HepG2 (cell line): ENCODE measurements around the gene MCM10. TPM values are rescaled to one million over a fixed set of nuclear protein-coding genes. Genes with fewer than 3 reads are reported as not detected.

Experiments
- ATAC-seq: fragments of 200-7000 bp; cut with Tn5 transposase; 3 replicates; pipeline ENCODE4 v1.9.1; 2020; ENCODE audit warnings: mild to moderate bottlenecking, moderate library complexity
- BruUV-seq: library from RNA; stranded (reverse); fragments of 400-500 nt; replicated peaks from 2 replicates; lab custom pipeline; 2021; lab: Mats Ljungman, UMichigan
- CTCF ChIA-PET: fragments of 300-600 bp; formaldehyde crosslinking; extraction: SDS; loops from one replicate; lab custom pipeline; 2021; ENCODE audit warnings: low total read pairs, inconsistent platforms, low intra/inter-chr PET ratio; lab: Yijun Ruan, JAX
- POLR2A ChIA-PET: fragments of 350-600 bp; sonication (Branson Sonifier 250); formaldehyde crosslinking; loops from one replicate; lab custom pipeline; 2020; ENCODE audit warnings: antibody characterized with exemption, inconsistent platforms; lab: Yijun Ruan, JAX
- DNase-seq: peaks from one replicate; pipeline ENCODE4 v3.0.0-alpha.2; 2015; ENCODE audit warnings: low spot score
- FAIRE-seq: peaks from 3 replicates; lab custom pipeline; 2011; peaks lifted over from hg19 to GRCh38; lab: Jason Lieb, UNC
- H2AFZ ChIP-seq: one replicate; pipeline ENCODE4 v1.6.1; 2011; ENCODE audit warnings: low read length, inconsistent platforms
- H3K27ac ChIP-seq: fragments of 300-600 bp; 3 replicates; pipeline ENCODE4 v1.8.0; 2011; ENCODE audit warnings: mixed run types, mild to moderate bottlenecking, mixed read lengths, low read length, inconsistent platforms; ENCODE audit not compliant: insufficient read depth; ENCODE audit errors: extremely low read length
- H3K27me3 ChIP-seq, 2 experiments: fragments of 200-600 bp in 1 of 2; 2 replicates in 1 of 2; 3 replicates in 1 of 2; pipeline versions ENCODE4 v1.6.0 to v1.8.0; 2011; ENCODE audit warnings: low read length in 2 of 2, mild to moderate bottlenecking in 2 of 2, moderate library complexity in 2 of 2, inconsistent platforms in 1 of 2; ENCODE audit not compliant: insufficient read depth in 2 of 2, control insufficient read depth in 1 of 2
- H3K36me3 ChIP-seq, 2 experiments: fragments of 200-600 bp in 1 of 2; replicated peaks in 1 of 2; 2 replicates in 1 of 2; 3 replicates in 1 of 2; pipeline versions ENCODE4 v1.5.1 to v1.8.0; 2011; ENCODE audit warnings: low read length in 2 of 2, inconsistent platforms in 1 of 2; ENCODE audit not compliant: insufficient read depth in 2 of 2, control insufficient read depth in 1 of 2
- H3K4me1 ChIP-seq: 2 replicates; pipeline ENCODE4 v1.5.1; 2012; ENCODE audit warnings: low read length, inconsistent platforms; ENCODE audit not compliant: insufficient read depth
- H3K4me2 ChIP-seq: 2 replicates; pipeline ENCODE4 v1.6.0; 2011; ENCODE audit warnings: low read depth, low read length, inconsistent platforms
- H3K4me3 ChIP-seq, 3 experiments: fragments of 200-600 bp in 1 of 3; sonication (generic), shearing (Covaris generic) in 1 of 3; replicated peaks in 1 of 3; 2 replicates each; pipeline ENCODE4 v1.5.1; 2011 to 2016; ENCODE audit warnings: low read length in 3 of 3, inconsistent platforms in 2 of 3, low read depth in 2 of 3, mild to moderate bottlenecking in 2 of 3, control low read depth in 1 of 3, mixed read lengths in 1 of 3; ENCODE audit not compliant: insufficient read depth in 1 of 3
- H3K79me2 ChIP-seq: one replicate; pipeline ENCODE4 v1.6.1; 2011; ENCODE audit warnings: low read length, inconsistent platforms; ENCODE audit not compliant: insufficient read depth
- H3K9ac ChIP-seq: 2 replicates; pipeline ENCODE4 v1.6.0; 2011; ENCODE audit warnings: mild to moderate bottlenecking, low read depth, low read length, inconsistent platforms; ENCODE audit not compliant: insufficient read depth
- H3K9me3 ChIP-seq: 2 replicates; pipeline ENCODE4 v1.5.1; 2012; ENCODE audit warnings: mild to moderate bottlenecking, low read length
- H4K20me1 ChIP-seq: 2 replicates; pipeline ENCODE4 v1.6.0; 2011; ENCODE audit warnings: inconsistent platforms, mild to moderate bottlenecking, low read length, moderate library complexity; ENCODE audit not compliant: insufficient read depth
- ARID5B ChIP-seq: IDR thresholded peaks from 2 replicates; pipeline ENCODE4 v1.4.0; 2020; ENCODE audit warnings: mild to moderate bottlenecking, missing genetic modification reagents
- IRF9 ChIP-seq: sonication (generic); formaldehyde crosslinking; IDR thresholded peaks from 2 replicates; pipeline ENCODE4 v1.8.0; 2022; ENCODE audit warnings: missing genetic modification reagents, mild to moderate bottlenecking, borderline replicate concordance
- MTA3 ChIP-seq: sonication (generic); formaldehyde crosslinking; IDR thresholded peaks from 2 replicates; pipeline ENCODE4 v1.4.0; 2020; ENCODE audit warnings: missing genetic modification reagents
- NFYB ChIP-seq: sonication (generic); formaldehyde crosslinking; IDR thresholded peaks from 2 replicates; pipeline ENCODE4 v1.4.0; 2020; ENCODE audit warnings: missing genetic modification reagents
- RELA ChIP-seq: sonication (generic); formaldehyde crosslinking; IDR thresholded peaks from 2 replicates; pipeline ENCODE4 v1.4.0; 2020; ENCODE audit warnings: missing genetic modification reagents
- TCF7L2 ChIP-seq: IDR thresholded peaks from 2 replicates; pipeline ENCODE4 v1.6.1; 2011; ENCODE audit warnings: mild to moderate bottlenecking, low read depth, low read length, moderate library complexity
- ZBTB38 ChIP-seq: sonication (generic); formaldehyde crosslinking; IDR thresholded peaks from 2 replicates; pipeline ENCODE4 v1.5.1; 2020; ENCODE audit warnings: mild to moderate bottlenecking, missing genetic modification reagents
- ZFP37 ChIP-seq: sonication (generic); formaldehyde crosslinking; IDR thresholded peaks from 2 replicates; pipeline ENCODE4 v1.4.0; 2020; ENCODE audit warnings: missing genetic modification reagents, borderline replicate concordance
- WGBS: methylation state at CpG from one replicate; pipeline ENCODE4 v1.1.6; 2017; ENCODE audit warnings: low lambda C conversion rate; 5-methylcytosine and 5-hydroxymethylcytosine counted together
- in situ Hi-C: cut with HindIII; loops from 2 replicates; pipeline ENCODE4 v1.10.0; 2017; ENCODE audit warnings: low pct_unique_long_range_greater_than_20kb; ENCODE audit not compliant: extremely low pct_ligation_motif_present
- intact Hi-C: fragments of 100-400 bp; cut with micrococcal nuclease; formaldehyde crosslinking; loops from one replicate; pipeline ENCODE4 v1.10.0; 2022; ENCODE audit not compliant: unreplicated experiment
- polyA plus RNA-seq, 8 experiments: library from polyadenylated mRNA; depleted of rRNA in 3 of 8; stranded (reverse) in 7 of 8; unstranded in 1 of 8; fragments of >200 nt; fragmentation: Illumina TruSeq in 4 of 8; extraction: Trizol in 4 of 8; gene quantifications; 2 replicates each; pipeline versions ENCODE4 v1.2.1 to v1.2.3, GENCODE V29; 2011 to 2016; ENCODE audit warnings: low read depth in 4 of 8, missing spikeins in 1 of 8, mixed read lengths in 1 of 8; ENCODE audit not compliant: insufficient read depth in 1 of 8
- total RNA-seq, 5 experiments: library from RNA; depleted of rRNA; stranded (reverse); fragments of >200 nt; fragmentation: Illumina TruSeq; extraction: Trizol; gene quantifications; 2 replicates each; pipeline ENCODE4 v1.2.3, GENCODE V29; 2016; ENCODE audit warnings: low read depth in 1 of 5

The MCM10 gene
- total and polyA plus RNA-seq, 2 of the 13 experiments (the other 11 are each of a cell fraction or from before 2014, with no cell fraction given), result 2.8 to 31.3 TPM

- TF ChIP-seq IRF9 (CRISPR knock-in tag), result no peak
- TF ChIP-seq MTA3 (CRISPR knock-in tag), result no peak
- no peak for TF ChIP-seq ZFP37 (CRISPR knock-in tag)
- TF ChIP-seq, all 625 proteins: peak for 0
These were observed 22.3 kb downstream of the MCM10 start (continued) for GRCh38 chr10:13183625-13184024.

- in situ Hi-C loops, result no loop called here
These were observed 22.9 kb downstream of the MCM10 start for GRCh38 chr10:13184276-13184675.

More at GRCh38 chr10:13184276-13184675, 22.9 kb downstream of the MCM10 start:
- intact Hi-C loops, result no loop called here
- FAIRE-seq, result no peak
- no peaks in the 10 kb centered on the region for H3K9me3 ChIP-seq
- no peak overlapping the region for H3K4me2 ChIP-seq
- H2AFZ ChIP-seq, result no peak overlapping the region
- H3K9ac ChIP-seq, result no peak overlapping the region
- no peak for DNase-seq
- peaks cover 6 to 67% of the 10 kb centered on the region in 2 experiments for H3K36me3 ChIP-seq
- no peaks in the 10 kb centered on the region for H3K4me1 ChIP-seq
- ATAC-seq, result no peak
- H3K27ac ChIP-seq, result no peak overlapping the region
- no peaks in the 10 kb centered on the region for H4K20me1 ChIP-seq
- POLR2A ChIA-PET, result no interaction called here
- no peaks in the 10 kb centered on the region for H3K79me2 ChIP-seq
- H3K4me3 ChIP-seq, result no peak overlapping the region
- no peak for TF ChIP-seq ARID5B
- no peak for TF ChIP-seq RELA
- no peak for TF ChIP-seq ZBTB38 (CRISPR knock-in tag)
- TF ChIP-seq TCF7L2, result no peak
- no peak for TF ChIP-seq NFYB (CRISPR knock-in tag)
- H3K27me3 ChIP-seq, result no peaks in the 10 kb centered on the region
- BruUV-seq, result no TSS peak
- CTCF ChIA-PET, result no interaction called here
- WGBS, result 67% methylated on average over 2 of the region's 2 CpGs
